Transverse colon (tissue), 3 donors: ENCODE measurements around the gene TARP.

Source experiments
- CTCF ChIP-seq, 5 experiments: fragments of 200-600 bp in 3 of 5; fragments of 450-650 bp in 2 of 5; sonication (generic) in 3 of 5; IDR thresholded peaks; 1 replicate in 2 of 5; 2 replicates in 3 of 5; pipeline ENCODE4 v1.5.1; 2016 to 2017; ENCODE audit warnings: antibody characterized with exemption in 5 of 5, inconsistent platforms in 3 of 5, mild to moderate bottlenecking in 2 of 5, moderate library complexity in 1 of 5
- POLR2A ChIP-seq: fragments of 450-650 bp; IDR thresholded peaks from one replicate; pipeline ENCODE4 v1.6.1; 2016; ENCODE audit warnings: antibody characterized with exemption, mild to moderate bottlenecking, moderate library complexity

GRCh38 chr7:38317515-38317914 is 44.1 kb upstream of the TARP start:
- no peak for TF ChIP-seq POLR2A
- no peak for TF ChIP-seq CTCF (IDR thresholded peaks at IDR 0.05)
